Measurements from ENCODE around the gene MAD1L1. TPM values are rescaled to one million over a fixed set of nuclear protein-coding genes. Genes with fewer than 3 reads are reported as not detected.

MAD1L1 gene
- total and polyA plus RNA-seq, 2 of the 8 experiments (the other 6 are each of a cell fraction or from before 2014, with no cell fraction given) = 40.4 to 44.6 TPM

GRCh38 chr7:1915326-1915725, 317.4 kb downstream of the MAD1L1 start:
- no peak overlapping the region for H4K8ac ChIP-seq (ENCODE audit: extremely low read depth, insufficient read depth, low read length)
- no peak overlapping the region for H2AK5ac ChIP-seq (ENCODE audit: low read depth, low read length)
- no peak overlapping the region for H4K5ac ChIP-seq (ENCODE audit: insufficient read length, low read depth, low read length)
- H3K4ac ChIP-seq (replicated peaks; ENCODE audit: insufficient read length, low read depth, low read length) = no peak overlapping the region
- H3K18ac ChIP-seq (ENCODE audit: extremely low read depth, low read length) = no peak overlapping the region
- H3K27ac ChIP-seq (ENCODE audit: low read depth, low read length) = no peak overlapping the region
- no peak overlapping the region for H3K4me2 ChIP-seq (ENCODE audit: insufficient read depth in 1 of 2, low read depth in 2 of 2, low read length in 2 of 2)
- H2BK5ac ChIP-seq (ENCODE audit: low read depth, low read length) = peak overlapping the region; percentile 52; the same call in 1 of the 2 replicates
- H3K9ac ChIP-seq (replicated peaks in 1 of 4; ENCODE audit: extremely low read depth in 1 of 4, low read depth in 3 of 4, low read length in 3 of 4) = no peak overlapping the region
- ChIA-PET POLR2A (ENCODE audit: partially characterized antibody) (no interaction called here), CTCF (ENCODE audit: partially characterized antibody) (no interaction called here)
- H2AFZ ChIP-seq (ENCODE audit: low read length) = no peak overlapping the region
- no peak overlapping the region for H3K4me3 ChIP-seq (ENCODE audit: extremely low read depth in 1 of 4, insufficient read depth in 2 of 4, low read depth in 3 of 4, low read length in 4 of 4)
- 92% methylated on average over 15 of the region's 30 CpGs; no CpG with 5 or more reads in 1 of the 2 experiments for WGBS, 2 experiments (ENCODE audit: extremely low coverage in 1 of 2, insufficient coverage in 1 of 2, insufficient read length in 1 of 2, insufficient replicate concordance in 2 of 2, low coverage in 1 of 2, low lambda C conversion rate in 2 of 2, missing lambda C conversion rate in 1 of 2)
- no peak overlapping the region for H2BK120ac ChIP-seq (replicated peaks; ENCODE audit: low read depth, low read length)
- peaks cover 2 to 5% of the 10 kb centered on the region in 2 experiments for H4K20me1 ChIP-seq (replicated peaks in 1 of 2; ENCODE audit: control insufficient read depth in 1 of 2, insufficient read depth in 2 of 2, low read length in 2 of 2)
- H3K4me1 ChIP-seq (replicated peaks in 1 of 4; ENCODE audit: control insufficient read depth in 3 of 4, insufficient read depth in 4 of 4, low read length in 3 of 4) = no peaks in the 10 kb centered on the region; a peak in 1 of 7 replicates
- H2BK15ac ChIP-seq (ENCODE audit: low read length) = no peak overlapping the region
- no peak overlapping the region for H3K14ac ChIP-seq (ENCODE audit: insufficient read length)
- H3K27me3 ChIP-seq (replicated peaks in 1 of 4; ENCODE audit: control insufficient read depth in 3 of 4, extremely low read depth in 1 of 4, insufficient read depth in 3 of 4, low read length in 3 of 4) = no peaks in the 10 kb centered on the region
- H3K36me3 ChIP-seq (ENCODE audit: control insufficient read depth in 2 of 4, insufficient read depth in 4 of 4, low read length in 3 of 4) = no peaks in the 10 kb centered on the region
- FAIRE-seq (no peak), DNase-seq (ENCODE audit: low read depth in 1 of 2, low spot score in 2 of 2) (no peak)
- no peaks in the 10 kb centered on the region for H3K9me3 ChIP-seq (ENCODE audit: insufficient read depth in 2 of 2, low read depth in 1 of 2, low read length in 1 of 2)
- H3K23ac ChIP-seq (ENCODE audit: insufficient read length) = no peak overlapping the region
- H3K79me1 ChIP-seq (ENCODE audit: low read depth, low read length) = no peaks in the 10 kb centered on the region; the same call in 1 of the 2 replicates
- no peaks in the 10 kb centered on the region for H3K23me2 ChIP-seq (ENCODE audit: low read depth, low read length)
- H2BK12ac ChIP-seq (ENCODE audit: low read depth, low read length) = no peak overlapping the region
- H3K79me2 ChIP-seq (ENCODE audit: control insufficient read depth in 1 of 2, insufficient read depth in 2 of 2, low read length in 2 of 2) = no peaks in the 10 kb centered on the region
- no peak overlapping the region for H4K91ac ChIP-seq (replicated peaks; ENCODE audit: insufficient read length, low read length)
- H2BK20ac ChIP-seq (ENCODE audit: low read length) = no peak overlapping the region
- no peak overlapping the region for H3K56ac ChIP-seq (replicated peaks; ENCODE audit: insufficient read length, low read depth, low read length)
- TF ChIP-seq GTF2F1 (IDR thresholded peaks at IDR 0.05; ENCODE audit: borderline replicate concordance, low read depth, low read length) = no peak
- TF ChIP-seq RAD21 (IDR thresholded peaks at IDR 0.05 in 1 of 2, conservative IDR thresholded peaks at IDR 0.05 in 1 of 2; ENCODE audit: low read depth in 2 of 2, low read length in 2 of 2) = no peak
- no peak for TF ChIP-seq SIRT6 (IDR thresholded peaks at IDR 0.05; ENCODE audit: low read length)
- TF ChIP-seq SP4 (IDR thresholded peaks at IDR 0.05; ENCODE audit: low read length) = no peak
- TF ChIP-seq PHF8 (conservative IDR thresholded peaks at IDR 0.05; ENCODE audit: low read depth, low read length) = no peak
- no peak for TF ChIP-seq RNF2 (IDR thresholded peaks at IDR 0.05; ENCODE audit: borderline replicate concordance, low read depth, low read length, missing control alignments, poor library complexity, severe bottlenecking)
- TF ChIP-seq CHD1 (IDR thresholded peaks at IDR 0.05; ENCODE audit: low read depth, low read length) = no peak
- TF ChIP-seq CBX5 (IDR thresholded peaks at IDR 0.05; ENCODE audit: low read depth, low read length) = no peak
- TF ChIP-seq E2F6 (IDR thresholded peaks at IDR 0.05) = no peak
- TF ChIP-seq SUZ12 (IDR thresholded peaks at IDR 0.05; ENCODE audit: low read length) = no peak
- TF ChIP-seq ATF2 (IDR thresholded peaks at IDR 0.05; ENCODE audit: low read length) = no peak
- TF ChIP-seq SP2 (IDR thresholded peaks at IDR 0.05; ENCODE audit: low read length) = no peak
